B cell (primary cell): ENCODE results near the gene ELF4. TPM values are rescaled to one million over a fixed set of nuclear protein-coding genes. Genes with fewer than 3 reads are reported as not detected.

Source experiments
- ATAC-seq: fragments of 200-7000 bp; cut with Tn5 transposase; one replicate; pipeline ENCODE4 v1.10.0; 2021; ENCODE audit warnings: low read depth, mild to moderate bottlenecking, moderate number of reproducible peaks, moderate library complexity
- CTCF ChIA-PET: fragments of 350-600 bp; sonication (Branson Sonifier 250); formaldehyde crosslinking; loops from one replicate; lab custom pipeline; 2021; ENCODE audit warnings: antibody characterized with exemption, inconsistent platforms; lab: Charles Lee
- POLR2A ChIA-PET: fragments of 350-600 bp; sonication (Branson Sonifier 250); formaldehyde crosslinking; loops from one replicate; lab custom pipeline; 2021; ENCODE audit warnings: antibody characterized with exemption; lab: Charles Lee
- DNase-seq: peaks from one replicate; pipeline ENCODE4 v3.0.0; 2013
- H2AFZ ChIP-seq: 2 replicates; pipeline ENCODE4 v1.6.1; 2012; ENCODE audit warnings: mild to moderate bottlenecking, low read depth, low read length; ENCODE audit not compliant: insufficient read depth, poor library complexity, severe bottlenecking
- H3K27ac ChIP-seq, 2 donors: 1 replicate in 1 of 2; 2 replicates in 1 of 2; pipeline ENCODE4 v1.5.1; 2012 to 2013; ENCODE audit warnings: low read length in 2 of 2, mild to moderate bottlenecking in 2 of 2, moderate library complexity in 1 of 2
- H3K27me3 ChIP-seq, 4 experiments: fragments of 200-600 bp in 1 of 4; sonication (generic) in 1 of 4; replicated peaks in 1 of 4; 1 replicate in 2 of 4; 2 replicates in 2 of 4; pipeline versions ENCODE4 v1.6.1 to v1.7.0; 2013 to 2016; ENCODE audit warnings: low read length in 3 of 4, mild to moderate bottlenecking in 2 of 4, mixed read lengths in 1 of 4, moderate library complexity in 1 of 4; ENCODE audit not compliant: insufficient read depth in 4 of 4, control insufficient read depth in 3 of 4; ENCODE audit errors: control extremely low read depth in 1 of 4
- H3K36me3 ChIP-seq, 2 experiments: replicated peaks in 1 of 2; 1 replicate in 1 of 2; 2 replicates in 1 of 2; pipeline versions ENCODE4 v1.6.1 to v1.7.1; 2013; ENCODE audit warnings: low read length in 1 of 2; ENCODE audit not compliant: insufficient read depth in 2 of 2, control insufficient read depth in 1 of 2; ENCODE audit errors: control extremely low read depth in 1 of 2, extremely low read depth in 1 of 2
- H3K4me1 ChIP-seq, 2 donors: fragments of 200-600 bp in 1 of 2; sonication (generic) in 1 of 2; 1 replicate in 1 of 2; 2 replicates in 1 of 2; pipeline versions ENCODE4 v1.5.1 to v1.6.1; 2013 to 2017; ENCODE audit warnings: low read length in 2 of 2; ENCODE audit not compliant: control insufficient read depth in 2 of 2, insufficient read depth in 2 of 2
- H3K4me2 ChIP-seq: replicated peaks from 2 replicates; pipeline ENCODE3; 2012; ENCODE audit warnings: mild to moderate bottlenecking, low read depth, low read length; ENCODE audit not compliant: poor library complexity, severe bottlenecking
- H3K4me3 ChIP-seq, 5 experiments: fragments of 200-600 bp in 1 of 5; sonication (generic) in 1 of 5; 1 replicate in 3 of 5; 2 replicates in 2 of 5; pipeline versions ENCODE4 v1.5.1 to v1.7.0; 2011 to 2016; ENCODE audit warnings: low read length in 4 of 5, mild to moderate bottlenecking in 4 of 5, low read depth in 2 of 5, control low read depth in 1 of 5, moderate library complexity in 1 of 5; ENCODE audit not compliant: insufficient read depth in 1 of 5; ENCODE audit errors: control extremely low read depth in 1 of 5, extremely low read depth in 1 of 5
- H3K79me2 ChIP-seq: fragments of 200-600 bp; sonication (generic); one replicate; pipeline ENCODE4 v1.6.0; 2016; ENCODE audit warnings: low read length; ENCODE audit not compliant: control insufficient read depth, insufficient read depth
- H3K9ac ChIP-seq: fragments of 200-600 bp; sonication (generic); 2 replicates; pipeline ENCODE4 v1.6.1; 2017; ENCODE audit warnings: mild to moderate bottlenecking, low read length, moderate library complexity
- H3K9me3 ChIP-seq, 3 donors: one replicate each; pipeline versions ENCODE4 v1.6.1 to v1.7.1; 2013; ENCODE audit warnings: low read length in 2 of 3; ENCODE audit not compliant: control insufficient read depth in 2 of 3, insufficient read depth in 1 of 3; ENCODE audit errors: control extremely low read depth in 1 of 3
- H4K20me1 ChIP-seq: 2 replicates; pipeline ENCODE4 v1.6.0; 2012; ENCODE audit warnings: mild to moderate bottlenecking, low read length; ENCODE audit not compliant: insufficient read depth, control insufficient read depth, poor library complexity, severe bottlenecking
- H3K27ac Mint-ChIP-seq: one replicate; pipeline ENCODE4 v1.8.0; 2021; ENCODE audit warnings: mixed read lengths
- H3K27me3 Mint-ChIP-seq: one replicate; pipeline ENCODE4 v1.8.0; 2021; ENCODE audit warnings: mixed read lengths
- H3K4me1 Mint-ChIP-seq: one replicate; pipeline ENCODE4 v1.8.0; 2021; ENCODE audit warnings: mixed read lengths
- H3K4me3 Mint-ChIP-seq: one replicate; pipeline ENCODE4 v1.8.0; 2021; ENCODE audit warnings: mixed read lengths
- H3K9me3 Mint-ChIP-seq: one replicate; pipeline ENCODE4 v1.8.0; 2022; ENCODE audit warnings: mixed read lengths; ENCODE audit not compliant: insufficient read depth
- CTCF ChIP-seq: fragments of 200-600 bp; IDR thresholded peaks from one replicate; pipeline ENCODE4 v1.8.0; 2022; ENCODE audit warnings: antibody characterized with exemption, mild to moderate bottlenecking
- EZH2 ChIP-seq: IDR thresholded peaks from 2 replicates; pipeline ENCODE4 v1.6.1; 2012; ENCODE audit warnings: borderline replicate concordance, low read depth, mild to moderate bottlenecking, moderate library complexity, low read length; ENCODE audit not compliant: insufficient read depth, poor library complexity, severe bottlenecking
- WGBS: methylation state at CpG from one replicate; pipeline ENCODE4 v1.1.5; 2013; ENCODE audit warnings: missing lambda C conversion rate; ENCODE audit not compliant: insufficient coverage; 5-methylcytosine and 5-hydroxymethylcytosine counted together
- intact Hi-C: fragments of 100-400 bp; cut with micrococcal nuclease; formaldehyde crosslinking; loops from one replicate; pipeline ENCODE4 v1.10.0; 2022
- polyA plus RNA-seq: library from polyadenylated mRNA; depleted of rRNA; stranded (reverse); fragments of >200 nt; gene quantifications from 2 replicates; pipeline ENCODE4 v1.2.3, GENCODE V29; 2012
- total RNA-seq, 2 donors: library from RNA; stranded (reverse); fragments of 120-200 nt in 1 of 2; gene quantifications; 1 replicate in 1 of 2; 2 replicates in 1 of 2; pipeline versions ENCODE4 v1.2.3 to v1.2.4, GENCODE V29; 2013 to 2022

ELF4 gene
- total and polyA plus RNA-seq, 2 donors (not counting 1 experiment from before 2014, with no cell fraction given): 24.7 to 26.3 TPM

GRCh38 chrX:130034178-130034577 lies 76.1 kb downstream of the ELF4 start:
- no peaks in the 10 kb centered on the region for H3K9me3 Mint-ChIP-seq
- intact Hi-C loops: no loop called here

GRCh38 chrX:130032552-130032951 lies 77.7 kb downstream of the ELF4 start:
- intact Hi-C loops: no loop called here
- Histone ChIP-seq H3K4me2 (no peak overlapping the region), H3K36me3 (peaks cover 0 to 17% of the 10 kb centered on the region in 2 experiments), H3K9ac (no peak overlapping the region), H3K79me2 (no peaks in the 10 kb centered on the region), H3K27me3 (no peaks in the 10 kb centered on the region), H3K4me1 (no peaks in the 10 kb centered on the region), H3K4me3 (no peak overlapping the region), H2AFZ (no peak overlapping the region), H3K9me3 (no peaks in the 10 kb centered on the region), H3K27ac (no peak overlapping the region), H4K20me1 (no peaks in the 10 kb centered on the region)
- H3K27ac Mint-ChIP-seq: no peak overlapping the region
- DNase-seq (no peak), ATAC-seq (no peak)
- no peak overlapping the region for H3K4me3 Mint-ChIP-seq
- H3K4me1 Mint-ChIP-seq: peaks cover 2% of the 10 kb centered on the region
- H3K27me3 Mint-ChIP-seq: no peaks in the 10 kb centered on the region
- no peaks in the 10 kb centered on the region for H3K9me3 Mint-ChIP-seq
- no CpG with 5 or more reads among the region's 3 CpGs for WGBS
- POLR2A ChIA-PET: no interaction called here
- CTCF ChIA-PET: interaction anchor here (1.1 to 1.5 kb wide), 3 partner anchors 106 to 432 kb away, joined by 3 to 7 read pairs (median 3); no protein-coding TSS in a partner anchor
- TF ChIP-seq CTCF (no peak), EZH2 (no peak)

More at GRCh38 chrX:130034178-130034577, 76.1 kb downstream of the ELF4 start:
- Histone ChIP-seq H3K9ac (no peak overlapping the region), H3K9me3 (no peaks in the 10 kb centered on the region), H3K4me3 (no peak overlapping the region), H4K20me1 (no peaks in the 10 kb centered on the region), H3K27ac (no peak overlapping the region), H3K4me1 (no peaks in the 10 kb centered on the region), H2AFZ (no peak overlapping the region), H3K36me3 (peaks cover 0 to 19% of the 10 kb centered on the region in 2 experiments), H3K79me2 (no peaks in the 10 kb centered on the region), H3K27me3 (no peaks in the 10 kb centered on the region), H3K4me2 (no peak overlapping the region)
- H3K4me1 Mint-ChIP-seq: no peaks in the 10 kb centered on the region
- POLR2A ChIA-PET: no interaction called here
- no peak overlapping the region for H3K4me3 Mint-ChIP-seq
- WGBS: no CpG with 5 or more reads among the region's 7 CpGs
- no peak for TF ChIP-seq CTCF
- TF ChIP-seq EZH2: no peak
- H3K27me3 Mint-ChIP-seq: no peaks in the 10 kb centered on the region
- H3K27ac Mint-ChIP-seq: no peak overlapping the region
- no peak for DNase-seq
- CTCF ChIA-PET: interaction anchor here (1.0 to 1.4 kb wide), 2 partner anchors 27 to 109 kb away, joined by 4 to 6 read pairs; no protein-coding TSS in a partner anchor
- no peak for ATAC-seq
